H54 (cell line): ENCODE measurements around the gene PHLDA3.

ENCODE experiments used
- DNase-seq: peaks from one replicate; pipeline ENCODE4 v3.0.0; 2011; ENCODE audit warnings: low spot score, mixed read lengths; ENCODE audit not compliant: insufficient read length
- FAIRE-seq: peaks from 3 replicates; lab custom pipeline; 2011; peaks lifted over from hg19 to GRCh38; lab: Jason Lieb, UNC
- POLR2A ChIP-seq: IDR thresholded peaks from 2 replicates; pipeline ENCODE4 v1.6.1; 2011; ENCODE audit warnings: low read depth, mild to moderate bottlenecking, low read length

PHLDA3 gene

DNA sequence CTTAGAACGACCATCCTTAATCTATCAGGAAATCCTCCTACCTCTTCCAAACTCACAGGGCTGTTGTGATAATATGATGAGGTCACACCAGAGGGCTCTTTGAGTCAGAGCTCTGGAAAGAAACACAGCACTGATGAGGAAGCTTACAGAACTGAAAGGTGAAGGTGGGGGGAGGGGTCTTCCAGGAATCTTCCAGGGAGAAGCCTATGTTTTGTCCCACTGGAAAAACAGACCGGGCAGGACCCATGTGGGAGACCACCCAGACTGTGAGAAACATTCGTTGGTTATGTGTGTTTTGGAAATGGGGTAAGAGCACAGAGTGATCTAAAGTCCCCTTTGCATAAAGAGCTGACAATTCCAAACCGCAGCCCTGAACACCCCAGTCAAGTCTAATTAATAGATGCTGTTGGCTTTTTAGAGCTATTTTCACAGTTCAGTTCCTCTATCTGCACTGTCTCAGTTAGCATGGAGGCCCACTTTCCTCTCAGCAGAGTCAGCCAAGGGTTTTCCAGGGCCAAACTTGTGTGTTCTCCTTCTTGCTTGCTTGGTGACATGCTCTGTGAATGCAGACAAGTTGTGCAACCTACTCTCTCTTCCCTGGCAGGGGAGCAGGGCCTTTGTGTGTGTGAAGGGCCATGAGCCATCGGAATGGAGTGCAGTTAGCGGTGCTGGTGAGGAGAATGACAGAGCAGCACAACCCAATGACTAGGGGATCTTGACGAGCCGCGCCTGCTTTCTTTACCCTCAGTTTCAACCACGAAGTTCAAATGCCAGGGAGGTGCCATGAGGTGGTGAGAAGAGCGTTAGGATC lies 12.3 kb downstream of the PHLDA3 start:
- peak; percentile 39 for TF ChIP-seq POLR2A
- no peak for DNase-seq
- FAIRE-seq = no peak

DNA sequence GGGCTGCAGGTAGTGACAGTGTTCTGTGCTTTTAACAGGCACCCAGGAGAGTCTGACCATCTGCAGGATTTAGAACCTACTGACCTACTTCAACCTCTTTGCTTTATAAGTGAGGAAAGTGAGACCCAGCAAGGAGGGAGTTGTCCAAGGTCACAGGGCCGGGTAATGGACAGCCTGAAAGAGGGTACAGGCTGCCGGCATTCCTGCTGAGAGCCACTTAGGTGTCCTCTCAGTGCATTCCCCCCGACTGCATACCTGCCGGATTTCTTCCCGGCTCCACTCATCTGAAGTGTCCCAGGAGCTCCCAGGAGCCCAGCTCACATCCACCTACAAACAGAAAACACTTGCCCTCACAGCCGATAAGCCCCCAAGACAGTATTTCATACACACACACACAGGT lies 13.9 kb downstream of the PHLDA3 start:
- DNase-seq (no peak), FAIRE-seq (no peak)
- TF ChIP-seq POLR2A = no peak

DNA sequence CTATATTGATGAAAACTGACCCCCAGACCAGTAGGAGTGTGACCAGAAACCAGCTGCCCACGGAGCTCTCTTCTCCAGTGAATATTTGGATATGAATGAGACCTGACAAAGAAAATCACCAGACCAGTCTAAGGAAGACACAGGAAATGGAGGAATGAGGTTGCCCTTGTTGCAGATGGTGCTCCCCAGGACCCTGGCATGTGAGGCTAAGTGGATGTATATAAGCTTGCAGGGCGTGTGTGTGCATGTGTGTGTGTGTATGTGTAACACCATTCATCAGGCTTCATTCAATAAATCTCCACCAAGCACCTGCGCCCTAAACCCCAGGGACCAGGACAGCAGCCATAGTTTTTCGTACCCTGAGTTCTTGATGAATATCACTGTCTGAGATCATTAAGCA lies 14.4 kb downstream of the PHLDA3 start:
- no peak for TF ChIP-seq POLR2A
- FAIRE-seq (no peak), DNase-seq (no peak)

DNA sequence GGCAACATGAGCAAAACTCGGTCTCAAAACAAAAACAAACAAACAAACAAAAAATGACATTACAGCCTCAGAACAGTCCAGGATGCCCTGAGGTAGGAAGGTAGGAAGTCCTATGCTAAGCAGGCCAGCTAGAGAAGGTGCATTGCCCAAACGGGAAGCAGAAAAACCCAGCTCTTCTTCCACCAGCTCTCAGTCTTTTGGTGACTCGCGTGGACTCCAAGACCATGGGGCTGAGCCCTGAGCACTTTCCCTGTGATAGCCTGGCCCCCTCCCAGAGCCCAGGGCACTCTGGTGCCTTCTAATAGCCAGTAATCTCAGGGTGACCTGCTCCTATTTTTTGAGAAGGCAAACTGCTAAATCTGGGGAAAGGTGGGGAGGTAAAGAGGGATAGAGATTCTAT lies 16.1 kb downstream of the PHLDA3 start:
- FAIRE-seq = no peak
- TF ChIP-seq POLR2A = no peak
- DNase-seq = no peak

DNA sequence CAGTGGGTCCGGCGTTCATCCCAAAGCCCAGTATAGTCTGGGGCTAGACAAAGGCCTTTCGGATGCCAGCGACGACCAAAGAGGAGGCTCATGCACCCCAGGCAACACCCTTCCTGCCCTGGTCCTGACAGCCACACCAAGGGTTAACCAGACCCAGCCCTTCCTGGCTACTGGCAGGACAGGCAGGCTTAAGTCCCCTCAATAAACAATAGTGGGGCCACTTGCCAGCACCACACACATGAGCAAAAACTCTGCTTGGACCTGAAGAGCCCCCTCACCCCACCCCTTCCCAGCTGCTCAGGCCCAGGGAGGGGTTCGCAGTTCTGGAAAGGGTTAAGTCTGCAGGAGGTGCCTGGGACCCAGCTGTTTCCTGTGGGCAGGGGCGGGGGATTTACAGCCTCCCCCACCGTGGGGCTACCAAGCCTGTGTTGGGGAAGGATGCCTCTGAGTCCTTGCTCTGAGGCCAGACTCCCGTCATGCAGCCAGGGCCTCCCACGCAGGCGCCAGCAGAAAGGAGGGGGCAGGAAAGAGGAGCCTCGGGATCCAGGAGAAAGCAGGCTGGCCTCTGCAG lies 18.2 kb downstream of the PHLDA3 start:
- DNase-seq (peak; percentile 73), FAIRE-seq (no peak)
- peak; percentile 41; the same call in 1 of the 2 replicates for TF ChIP-seq POLR2A

DNA sequence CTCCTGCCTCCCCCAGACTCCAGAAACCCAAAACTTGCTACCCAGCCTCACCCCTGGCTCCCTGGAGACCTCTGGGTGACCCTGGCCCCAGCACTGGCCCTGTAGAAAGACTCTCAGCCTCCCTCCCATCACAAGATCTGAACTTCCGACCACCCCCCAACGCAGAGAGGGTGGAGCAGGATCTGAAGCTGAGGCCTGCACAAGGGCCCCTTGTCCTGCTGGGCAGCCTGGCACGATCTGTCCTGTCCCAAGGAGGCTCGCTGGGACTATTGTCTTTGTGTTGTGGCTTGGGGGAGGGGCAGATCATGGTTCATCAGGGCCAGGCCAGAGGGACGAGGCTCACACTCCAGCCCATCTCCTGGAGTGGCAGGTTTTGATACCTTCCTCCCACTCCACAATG lies 20.0 kb downstream of the PHLDA3 start:
- TF ChIP-seq POLR2A = no peak
- DNase-seq (no peak), FAIRE-seq (no peak)

DNA sequence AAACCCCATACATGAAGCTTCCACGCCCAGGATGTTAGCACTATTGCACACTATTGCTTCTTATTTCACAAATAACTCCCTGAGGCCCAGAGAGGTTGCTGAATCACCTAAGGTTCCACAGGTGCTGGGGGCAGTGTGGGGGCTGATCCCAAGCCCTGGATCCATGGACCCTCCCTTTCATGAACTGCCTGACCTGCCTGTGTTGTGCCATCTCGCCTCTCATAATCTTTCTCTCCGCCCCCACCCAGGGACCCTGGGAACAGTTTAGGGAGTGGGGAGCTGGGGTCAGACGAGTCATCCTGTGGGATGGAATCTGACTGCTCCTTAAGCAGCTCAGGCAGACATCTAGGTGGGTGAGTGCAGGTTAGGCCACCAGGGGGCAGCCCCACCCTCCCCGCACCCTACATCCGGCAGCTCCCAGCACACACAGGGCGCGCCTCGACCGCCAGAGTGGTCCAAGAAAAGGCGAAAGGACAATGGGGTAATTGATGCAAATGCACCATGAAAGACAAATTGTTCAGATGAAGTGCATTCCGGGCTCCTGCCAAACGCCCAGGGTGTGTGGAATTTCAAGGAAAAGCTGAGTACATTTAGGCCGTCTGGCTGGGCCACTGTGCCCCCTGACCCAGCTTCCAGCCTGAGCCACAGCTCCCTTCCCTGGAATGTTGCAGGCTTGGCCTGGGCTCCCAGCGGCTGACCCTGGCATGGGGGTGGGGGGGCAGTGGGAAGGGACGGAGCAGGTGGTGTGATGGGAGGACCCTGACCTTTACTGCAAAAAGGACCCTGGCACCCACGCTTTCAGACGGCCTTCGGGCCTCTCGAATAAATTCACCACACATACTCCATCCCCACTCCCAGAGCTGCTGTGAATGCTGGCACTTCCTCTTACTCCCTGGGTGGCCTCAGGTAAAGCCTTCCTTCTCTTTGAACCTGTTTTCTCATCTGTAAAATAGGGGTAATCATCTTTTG lies 20.8 kb downstream of the PHLDA3 start:
- DNase-seq (peak; percentile 65), FAIRE-seq (no peak)
- TF ChIP-seq POLR2A = no peak

DNA sequence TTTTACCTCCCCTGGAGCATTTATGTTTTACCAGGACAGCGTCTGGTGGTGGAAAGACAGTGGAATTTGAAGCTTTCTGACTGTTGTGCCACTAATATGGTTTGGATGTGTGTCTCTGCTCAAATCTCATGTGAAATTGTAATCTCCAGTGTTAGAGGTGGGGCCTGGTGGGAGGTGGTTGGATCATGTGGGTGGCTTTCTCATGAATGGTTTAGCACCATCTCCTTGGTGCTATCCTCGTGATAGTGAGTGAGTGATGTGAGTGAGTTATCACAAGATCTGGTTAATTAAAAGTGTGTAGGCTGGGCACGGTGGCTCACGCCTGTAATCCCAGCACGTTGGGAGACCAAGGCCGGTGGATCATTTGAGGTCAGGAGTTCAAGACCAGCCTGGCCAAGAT lies 23.7 kb downstream of the PHLDA3 start:
- no peak for FAIRE-seq
- no peak for DNase-seq
- TF ChIP-seq POLR2A = no peak

DNA sequence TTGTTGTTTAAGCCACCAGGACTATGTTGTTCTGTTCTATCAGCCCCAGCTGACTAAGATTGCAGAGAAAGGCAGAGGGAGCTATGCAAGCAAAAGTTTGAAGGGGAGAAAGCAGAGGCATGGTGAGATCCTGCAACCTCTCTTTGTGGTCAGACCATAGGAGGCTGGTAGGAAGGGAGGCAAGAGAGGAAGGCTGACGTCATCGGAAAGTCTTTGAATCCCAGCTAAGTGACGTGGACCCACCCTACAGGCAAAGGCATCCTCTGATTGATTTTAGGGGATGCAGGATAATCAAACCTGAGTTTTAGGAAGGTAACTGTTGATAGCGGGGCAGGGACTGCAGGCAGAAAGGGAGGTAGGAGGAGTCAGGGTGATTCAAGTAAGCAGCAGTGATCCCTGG lies 24.2 kb downstream of the PHLDA3 start:
- DNase-seq = no peak
- FAIRE-seq = no peak
- no peak for TF ChIP-seq POLR2A

DNA sequence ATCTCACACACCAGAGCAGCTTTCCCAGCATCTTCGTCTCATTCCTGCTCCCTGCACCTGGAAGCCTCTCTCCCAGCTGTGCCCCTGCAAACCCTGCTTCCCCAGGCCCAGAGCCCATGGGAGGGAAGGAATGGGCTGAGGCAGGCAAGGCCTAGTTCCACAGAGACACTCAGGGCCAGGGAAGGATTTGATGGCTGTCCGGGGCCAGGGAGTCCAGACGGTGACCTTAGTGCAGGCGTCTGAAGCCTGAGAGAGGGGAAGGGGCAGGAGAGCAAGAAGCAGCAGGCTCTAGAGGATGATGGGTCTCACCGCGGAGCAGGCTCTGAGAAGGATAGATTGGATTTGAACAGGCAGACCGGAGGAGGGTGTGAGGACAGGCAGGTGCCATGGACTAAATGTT lies 25.2 kb downstream of the PHLDA3 start:
- DNase-seq (no peak), FAIRE-seq (no peak)
- no peak for TF ChIP-seq POLR2A

DNA sequence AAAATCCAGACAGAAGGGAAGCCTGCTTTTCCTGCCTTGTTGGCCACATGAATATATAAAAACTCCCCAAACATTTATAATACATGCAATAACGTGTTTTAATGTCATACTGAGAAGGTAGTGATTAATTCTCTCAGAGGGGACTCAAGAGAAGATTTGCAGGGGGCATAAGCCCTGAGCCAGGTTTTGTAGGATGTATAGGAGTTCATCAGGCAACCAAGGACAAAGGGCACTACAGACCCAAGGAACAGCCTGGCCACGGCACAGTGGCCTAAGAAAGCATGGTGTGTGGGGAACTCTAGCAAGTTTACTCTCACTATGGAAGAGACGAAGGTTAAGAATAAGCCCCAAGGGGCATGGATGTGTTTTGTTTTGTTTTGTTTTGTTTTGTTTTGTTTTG lies 32.0 kb downstream of the PHLDA3 start:
- DNase-seq (no peak), FAIRE-seq (no peak)
- no peak for TF ChIP-seq POLR2A

DNA sequence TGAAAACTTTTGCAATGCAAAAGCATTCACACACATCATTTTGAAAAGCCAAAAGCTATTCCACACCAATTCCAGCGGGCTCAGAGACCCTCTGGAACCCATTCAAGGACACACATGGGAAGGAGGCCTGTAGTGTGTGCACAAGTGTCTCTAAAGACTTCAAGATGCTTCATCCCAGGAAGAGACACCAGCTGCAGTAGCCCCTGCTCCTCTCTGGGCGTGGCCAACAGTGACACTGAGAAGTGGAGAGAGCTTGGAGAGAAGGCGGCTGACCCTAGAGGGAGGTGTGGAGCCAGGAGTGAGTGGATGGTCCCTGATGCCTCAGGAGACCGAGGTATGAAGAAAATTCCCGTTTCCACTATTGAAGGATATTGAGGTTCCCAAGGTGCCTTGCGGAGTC lies 32.6 kb downstream of the PHLDA3 start:
- FAIRE-seq (no peak), DNase-seq (no peak)
- no peak for TF ChIP-seq POLR2A

DNA sequence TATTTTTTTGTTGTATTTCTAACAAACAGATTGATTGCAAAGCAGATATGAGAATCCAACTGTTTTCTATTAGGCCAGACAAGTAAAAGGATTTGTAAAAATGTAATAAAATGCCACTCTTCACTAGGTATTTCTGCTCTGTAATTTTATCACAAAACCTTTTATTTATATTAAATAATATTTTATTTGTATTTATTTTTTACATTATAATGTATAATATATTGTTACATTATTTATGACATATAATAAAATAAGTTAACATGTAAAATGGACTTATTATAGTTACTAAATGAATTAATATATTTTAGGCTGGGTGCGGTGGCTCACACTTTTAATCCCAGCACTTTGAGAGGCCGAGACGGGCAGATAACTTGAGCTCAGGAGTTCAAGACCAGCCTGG lies 34.7 kb downstream of the PHLDA3 start:
- TF ChIP-seq POLR2A = no peak
- no peak for DNase-seq
- FAIRE-seq = no peak

DNA sequence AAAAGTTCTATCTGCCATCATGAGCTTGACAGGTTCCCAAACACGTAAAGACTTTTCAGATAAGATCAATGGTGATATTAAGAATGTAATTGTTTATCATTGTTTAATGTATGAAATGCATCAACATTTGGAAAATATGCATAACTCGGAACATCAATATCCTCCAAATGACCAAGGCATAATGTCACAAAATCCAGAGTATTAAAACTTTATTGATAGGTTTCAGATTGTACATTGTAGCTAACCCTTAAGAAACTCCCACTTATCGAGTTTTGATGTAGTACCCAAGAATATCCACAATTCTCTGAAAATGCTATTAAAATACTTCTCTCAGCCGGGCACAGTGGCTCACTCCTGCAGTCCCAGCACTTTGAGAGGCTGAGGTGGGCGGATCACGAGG lies 35.4 kb downstream of the PHLDA3 start:
- DNase-seq (no peak), FAIRE-seq (no peak)
- no peak for TF ChIP-seq POLR2A
